GM12878 (cell line): ENCODE measurements around the gene UBXN11. TPM values are rescaled to one million over a fixed set of nuclear protein-coding genes. Genes with fewer than 3 reads are reported as not detected.

ENCODE experiments used
- CEBPB ChIP-seq, 2 experiments: fragments of 150-350 bp in 1 of 2; IDR thresholded peaks; 2 replicates each; pipeline ENCODE4 v1.6.1; 2012 to 2014; ENCODE audit warnings: low read depth in 2 of 2, low read length in 2 of 2, borderline replicate concordance in 1 of 2, inconsistent platforms in 1 of 2
- CREB1 ChIP-seq: IDR thresholded peaks from 2 replicates; pipeline ENCODE4 v1.6.1; 2012; ENCODE audit warnings: low read depth, mild to moderate bottlenecking, inconsistent platforms
- SP1 ChIP-seq: IDR thresholded peaks from one replicate; pipeline ENCODE4 v1.6.1; 2011; ENCODE audit warnings: low read depth, low read length
- YY1 ChIP-seq: IDR thresholded peaks from 2 replicates; pipeline ENCODE4 v1.6.1; 2011; ENCODE audit warnings: low read depth, mild to moderate bottlenecking, low read length
- polyA plus RNA-seq, 11 experiments: library from polyadenylated mRNA; depleted of rRNA in 4 of 11; unstranded in 6 of 11; stranded (reverse) in 5 of 11; fragments of >200 nt; fragmentation: Nextera tagmentation in 4 of 11; fragmentation: Illumina TruSeq in 1 of 11; extraction: Ambion mirVana in 4 of 11; extraction: Trizol in 1 of 11; gene quantifications; 1 replicate in 1 of 11; 2 replicates in 10 of 11; pipeline versions ENCODE4 v1.2.1 to v1.2.3, GENCODE V29; 2011 to 2016; ENCODE audit warnings: inconsistent platforms in 2 of 11, missing spikeins in 2 of 11, low read depth in 1 of 11
- total RNA-seq, 4 experiments: library from RNA; depleted of rRNA in 3 of 4; stranded (reverse); fragments of >200 nt in 3 of 4; fragmentation: Illumina TruSeq in 1 of 4; extraction: Trizol in 1 of 4; gene quantifications; 2 replicates each; pipeline versions ENCODE4 v1.2.1 to v1.2.3, GENCODE V29; 2013 to 2021
- TF ChIP-seq, protein P1 (sequence below): fragments of 450-650 bp; formaldehyde crosslinking; IDR thresholded peaks from 2 replicates; pipeline ENCODE4 v1.4.0; 2020; ENCODE audit warnings: mild to moderate bottlenecking, moderate library complexity
- TF ChIP-seq, protein P2 (sequence below): IDR thresholded peaks from 2 replicates; pipeline ENCODE4 v1.6.1; 2011; ENCODE audit warnings: low read depth, low read length, improper control_type of control experiment, borderline replicate concordance
- TF ChIP-seq, protein P3 (sequence below): fragments of 450-650 bp; IDR thresholded peaks from 2 replicates; pipeline ENCODE4 v1.6.1; 2017; ENCODE audit warnings: low read depth, mild to moderate bottlenecking, moderate library complexity

Gene UBXN11
- total and polyA plus RNA-seq, 10 of the 15 experiments (the other 5 are each of a cell fraction or from before 2014, with no cell fraction given), result 0.32 to 34.4 (median 9.6) TPM

DNA sequence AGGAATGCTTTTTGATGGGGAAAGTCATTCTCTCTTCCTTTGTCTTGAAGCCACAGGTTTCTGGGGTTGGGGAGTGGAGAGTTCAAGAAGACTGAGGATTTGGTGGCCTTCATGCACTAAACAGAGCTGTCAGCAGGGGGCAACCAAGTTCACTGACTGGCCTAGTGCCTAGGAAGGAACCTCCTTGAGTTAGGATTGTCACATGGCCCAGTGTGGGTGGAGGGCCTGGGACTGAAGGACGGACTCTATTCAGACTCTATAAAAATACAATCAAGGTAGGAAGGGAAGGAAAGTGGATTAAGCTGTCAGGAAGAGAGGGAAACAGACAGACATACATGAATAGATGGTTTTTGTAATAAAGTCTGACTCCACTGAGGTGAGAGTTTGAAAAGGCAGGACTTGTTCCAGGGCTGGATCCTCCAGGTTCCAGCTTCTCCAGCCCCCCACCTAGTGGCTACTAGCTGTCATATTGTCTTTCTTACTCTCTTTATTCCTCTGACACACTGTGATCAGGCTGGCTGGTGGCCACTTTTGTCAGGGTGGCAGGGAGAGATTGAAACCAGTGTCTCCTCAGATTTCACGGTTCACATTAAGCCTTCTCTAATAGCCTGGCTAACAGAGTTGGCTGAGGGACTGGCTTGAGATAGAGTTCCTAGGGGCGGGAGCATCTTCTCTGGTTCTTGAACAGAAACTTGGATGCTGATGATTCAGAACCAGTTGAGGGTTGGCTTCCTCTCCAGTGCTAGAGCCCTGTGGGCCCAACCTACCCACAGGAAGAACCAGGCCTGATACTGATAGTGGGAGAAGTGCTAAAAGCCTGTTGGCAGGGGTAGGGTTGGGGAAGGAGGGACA lies 30.6 kb downstream of the UBXN11 start (continued):
- peak; percentile 60; the same call in 1 of the 2 replicates for TF ChIP-seq YY1
- TF ChIP-seq, protein P1, sequence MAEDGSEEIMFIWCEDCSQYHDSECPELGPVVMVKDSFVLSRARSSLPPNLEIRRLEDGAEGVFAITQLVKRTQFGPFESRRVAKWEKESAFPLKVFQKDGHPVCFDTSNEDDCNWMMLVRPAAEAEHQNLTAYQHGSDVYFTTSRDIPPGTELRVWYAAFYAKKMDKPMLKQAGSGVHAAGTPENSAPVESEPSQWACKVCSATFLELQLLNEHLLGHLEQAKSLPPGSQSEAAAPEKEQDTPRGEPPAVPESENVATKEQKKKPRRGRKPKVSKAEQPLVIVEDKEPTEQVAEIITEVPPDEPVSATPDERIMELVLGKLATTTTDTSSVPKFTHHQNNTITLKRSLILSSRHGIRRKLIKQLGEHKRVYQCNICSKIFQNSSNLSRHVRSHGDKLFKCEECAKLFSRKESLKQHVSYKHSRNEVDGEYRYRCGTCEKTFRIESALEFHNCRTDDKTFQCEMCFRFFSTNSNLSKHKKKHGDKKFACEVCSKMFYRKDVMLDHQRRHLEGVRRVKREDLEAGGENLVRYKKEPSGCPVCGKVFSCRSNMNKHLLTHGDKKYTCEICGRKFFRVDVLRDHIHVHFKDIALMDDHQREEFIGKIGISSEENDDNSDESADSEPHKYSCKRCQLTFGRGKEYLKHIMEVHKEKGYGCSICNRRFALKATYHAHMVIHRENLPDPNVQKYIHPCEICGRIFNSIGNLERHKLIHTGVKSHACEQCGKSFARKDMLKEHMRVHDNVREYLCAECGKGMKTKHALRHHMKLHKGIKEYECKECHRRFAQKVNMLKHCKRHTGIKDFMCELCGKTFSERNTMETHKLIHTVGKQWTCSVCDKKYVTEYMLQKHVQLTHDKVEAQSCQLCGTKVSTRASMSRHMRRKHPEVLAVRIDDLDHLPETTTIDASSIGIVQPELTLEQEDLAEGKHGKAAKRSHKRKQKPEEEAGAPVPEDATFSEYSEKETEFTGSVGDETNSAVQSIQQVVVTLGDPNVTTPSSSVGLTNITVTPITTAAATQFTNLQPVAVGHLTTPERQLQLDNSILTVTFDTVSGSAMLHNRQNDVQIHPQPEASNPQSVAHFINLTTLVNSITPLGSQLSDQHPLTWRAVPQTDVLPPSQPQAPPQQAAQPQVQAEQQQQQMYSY (CRISPR knock-in tag), result no peak
- TF ChIP-seq CREB1, result 0 out of 2 replicates have a peak, but pooled peaks have one; percentile 23
- no peak for TF ChIP-seq SP1
- TF ChIP-seq, protein P2, sequence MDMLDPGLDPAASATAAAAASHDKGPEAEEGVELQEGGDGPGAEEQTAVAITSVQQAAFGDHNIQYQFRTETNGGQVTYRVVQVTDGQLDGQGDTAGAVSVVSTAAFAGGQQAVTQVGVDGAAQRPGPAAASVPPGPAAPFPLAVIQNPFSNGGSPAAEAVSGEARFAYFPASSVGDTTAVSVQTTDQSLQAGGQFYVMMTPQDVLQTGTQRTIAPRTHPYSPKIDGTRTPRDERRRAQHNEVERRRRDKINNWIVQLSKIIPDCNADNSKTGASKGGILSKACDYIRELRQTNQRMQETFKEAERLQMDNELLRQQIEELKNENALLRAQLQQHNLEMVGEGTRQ, result peak; percentile 51
- TF ChIP-seq, protein P3, sequence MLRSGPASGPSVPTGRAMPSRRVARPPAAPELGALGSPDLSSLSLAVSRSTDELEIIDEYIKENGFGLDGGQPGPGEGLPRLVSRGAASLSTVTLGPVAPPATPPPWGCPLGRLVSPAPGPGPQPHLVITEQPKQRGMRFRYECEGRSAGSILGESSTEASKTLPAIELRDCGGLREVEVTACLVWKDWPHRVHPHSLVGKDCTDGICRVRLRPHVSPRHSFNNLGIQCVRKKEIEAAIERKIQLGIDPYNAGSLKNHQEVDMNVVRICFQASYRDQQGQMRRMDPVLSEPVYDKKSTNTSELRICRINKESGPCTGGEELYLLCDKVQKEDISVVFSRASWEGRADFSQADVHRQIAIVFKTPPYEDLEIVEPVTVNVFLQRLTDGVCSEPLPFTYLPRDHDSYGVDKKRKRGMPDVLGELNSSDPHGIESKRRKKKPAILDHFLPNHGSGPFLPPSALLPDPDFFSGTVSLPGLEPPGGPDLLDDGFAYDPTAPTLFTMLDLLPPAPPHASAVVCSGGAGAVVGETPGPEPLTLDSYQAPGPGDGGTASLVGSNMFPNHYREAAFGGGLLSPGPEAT, result 0 out of 2 replicates have a peak, but pooled peaks have one; percentile 39
- no peak for TF ChIP-seq CEBPB (IDR thresholded peaks at IDR 0.05; ENCODE audit: borderline replicate concordance in 1 of 2, low read depth in 2 of 2, low read length in 2 of 2)
- TF ChIP-seq, all 136 proteins: peak for 20
